K562 (cell line): ENCODE results near the gene PRKCB. TPM values are rescaled to one million over a fixed set of nuclear protein-coding genes. Genes with fewer than 3 reads are reported as not detected.

Source experiments
- MAFK ChIP-seq: IDR thresholded peaks from 2 replicates; pipeline ENCODE4 v1.6.1; 2011; ENCODE audit warnings: low read length, improper control_type of control experiment
- NFE2L1 ChIP-seq: fragments of 450-650 bp; IDR thresholded peaks from 2 replicates; pipeline ENCODE4 v1.6.1; 2016; ENCODE audit warnings: missing genetic modification characterization, low read depth, mild to moderate bottlenecking, missing compliant biosample characterization, moderate library complexity, borderline replicate concordance
- PRMT5 ChIP-seq: sonication (generic); formaldehyde crosslinking; IDR thresholded peaks from 2 replicates; pipeline ENCODE4 v1.5.0; 2020; ENCODE audit warnings: missing genetic modification reagents
- RFX7 ChIP-seq: fragments of 250-450 bp; sonication (Bioruptor Pico); IDR thresholded peaks from 2 replicates; pipeline ENCODE4 v1.5.1; 2021; ENCODE audit warnings: mild to moderate bottlenecking
- SAP30 ChIP-seq: fragments of 200-600 bp; sonication (generic); IDR thresholded peaks from 2 replicates; pipeline ENCODE4 v1.6.1; 2012; ENCODE audit warnings: borderline replicate concordance, low read depth, mild to moderate bottlenecking, moderate library complexity, low read length, control low read depth, inconsistent platforms; ENCODE audit not compliant: insufficient read depth, poor library complexity, severe bottlenecking
- TCFL5 ChIP-seq: fragments of 250-450 bp; sonication (Bioruptor Pico); conservative IDR thresholded peaks from 2 replicates; pipeline ENCODE4 v1.6.1; 2021; ENCODE audit warnings: mild to moderate bottlenecking, moderate library complexity, matching md5 sums
- ZFPM2 ChIP-seq: fragments of 250-450 bp; sonication (Bioruptor Pico); IDR thresholded peaks from 2 replicates; pipeline ENCODE4 v1.5.1; 2022; ENCODE audit warnings: mild to moderate bottlenecking
- polyA plus RNA-seq, 8 experiments: library from polyadenylated mRNA; depleted of rRNA in 4 of 8; stranded (reverse) in 5 of 8; unstranded in 3 of 8; fragments of >200 nt; fragmentation: Nextera tagmentation in 2 of 8; fragmentation: Illumina TruSeq in 1 of 8; extraction: Ambion mirVana in 2 of 8; extraction: Trizol in 1 of 8; gene quantifications; 2 replicates each; pipeline versions ENCODE4 v1.2.1 to v1.2.3, GENCODE V29; 2011 to 2014; ENCODE audit warnings: inconsistent platforms in 1 of 8, missing spikeins in 1 of 8
- total RNA-seq, 7 experiments: library from RNA; depleted of rRNA in 6 of 7; stranded (reverse); fragments of >200 nt in 6 of 7; fragmentation: Illumina TruSeq in 2 of 7; extraction: Trizol in 2 of 7; gene quantifications; 2 replicates each; pipeline versions ENCODE4 v1.2.1 to v1.2.3, GENCODE V29; 2011 to 2021; ENCODE audit warnings: low replicate concordance in 1 of 7
- TF ChIP-seq, protein P1 (sequence below): fragments of 450-650 bp; IDR thresholded peaks from 2 replicates; pipeline ENCODE4 v1.6.1; 2016
- TF ChIP-seq, protein P2 (sequence below): sonication (generic); formaldehyde crosslinking; IDR thresholded peaks from 2 replicates; pipeline ENCODE4 v1.8.0; 2022; ENCODE audit warnings: mild to moderate bottlenecking, missing genetic modification reagents
- TF ChIP-seq, protein P3 (sequence below): conservative IDR thresholded peaks from 2 replicates; pipeline ENCODE4 v1.6.1; 2011; ENCODE audit warnings: low read depth, mild to moderate bottlenecking, low read length; ENCODE audit not compliant: control insufficient read depth

The PRKCB gene
- total and polyA plus RNA-seq, 9 of the 15 experiments (the other 6 are each of a cell fraction or from before 2014, with no cell fraction given), result 49.9 to 276 (median 148) TPM

DNA sequence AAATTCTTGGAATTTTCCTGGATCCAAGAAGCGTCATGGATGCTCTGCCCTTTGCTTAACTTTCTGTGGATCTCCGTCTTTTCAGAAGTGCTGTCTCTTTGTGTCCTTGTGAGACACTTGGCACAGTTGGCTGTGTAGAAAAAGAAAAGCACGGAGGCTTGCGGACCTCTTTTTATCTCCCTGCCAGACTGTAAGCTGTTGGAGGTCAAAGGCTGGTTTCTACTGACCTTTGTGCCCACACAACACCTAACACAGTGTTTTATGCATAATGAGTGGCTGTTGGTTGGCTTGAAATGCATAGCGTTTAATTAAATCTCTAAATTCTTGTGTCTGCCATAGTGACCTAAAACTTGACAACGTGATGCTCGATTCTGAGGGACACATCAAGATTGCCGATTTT lies 344.7 kb downstream of the PRKCB start (continued):
- TF ChIP-seq, protein P1, sequence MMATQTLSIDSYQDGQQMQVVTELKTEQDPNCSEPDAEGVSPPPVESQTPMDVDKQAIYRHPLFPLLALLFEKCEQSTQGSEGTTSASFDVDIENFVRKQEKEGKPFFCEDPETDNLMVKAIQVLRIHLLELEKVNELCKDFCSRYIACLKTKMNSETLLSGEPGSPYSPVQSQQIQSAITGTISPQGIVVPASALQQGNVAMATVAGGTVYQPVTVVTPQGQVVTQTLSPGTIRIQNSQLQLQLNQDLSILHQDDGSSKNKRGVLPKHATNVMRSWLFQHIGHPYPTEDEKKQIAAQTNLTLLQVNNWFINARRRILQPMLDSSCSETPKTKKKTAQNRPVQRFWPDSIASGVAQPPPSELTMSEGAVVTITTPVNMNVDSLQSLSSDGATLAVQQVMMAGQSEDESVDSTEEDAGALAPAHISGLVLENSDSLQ, result no peak
- TF ChIP-seq SAP30 (no peak), MAFK (no peak), ZFPM2 (CRISPR knock-in tag) (no peak), RFX7 (no peak), PRMT5 (CRISPR knock-in tag) (no peak), TCFL5 (CRISPR knock-in tag) (no peak), NFE2L1 (no peak)
- TF ChIP-seq, protein P2, sequence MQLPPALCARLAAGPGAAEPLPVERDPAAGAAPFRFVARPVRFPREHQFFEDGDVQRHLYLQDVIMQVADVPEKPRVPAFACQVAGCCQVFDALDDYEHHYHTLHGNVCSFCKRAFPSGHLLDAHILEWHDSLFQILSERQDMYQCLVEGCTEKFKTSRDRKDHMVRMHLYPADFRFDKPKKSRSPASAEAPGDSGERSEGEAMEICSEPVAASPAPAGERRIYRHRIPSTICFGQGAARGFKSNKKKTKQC (CRISPR knock-in tag), result no peak
- TF ChIP-seq, protein P3, sequence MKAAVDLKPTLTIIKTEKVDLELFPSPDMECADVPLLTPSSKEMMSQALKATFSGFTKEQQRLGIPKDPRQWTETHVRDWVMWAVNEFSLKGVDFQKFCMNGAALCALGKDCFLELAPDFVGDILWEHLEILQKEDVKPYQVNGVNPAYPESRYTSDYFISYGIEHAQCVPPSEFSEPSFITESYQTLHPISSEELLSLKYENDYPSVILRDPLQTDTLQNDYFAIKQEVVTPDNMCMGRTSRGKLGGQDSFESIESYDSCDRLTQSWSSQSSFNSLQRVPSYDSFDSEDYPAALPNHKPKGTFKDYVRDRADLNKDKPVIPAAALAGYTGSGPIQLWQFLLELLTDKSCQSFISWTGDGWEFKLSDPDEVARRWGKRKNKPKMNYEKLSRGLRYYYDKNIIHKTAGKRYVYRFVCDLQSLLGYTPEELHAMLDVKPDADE, result no peak
